Esophagus squamous epithelium (tissue), 4 donors: ENCODE data around the gene ARFGAP1.

Experiments
- CTCF ChIP-seq, 6 experiments: fragments of 450-650 bp in 4 of 6; fragments of 200-600 bp in 2 of 6; sonication (generic) in 2 of 6; IDR thresholded peaks; one replicate each; pipeline ENCODE4 v1.5.1; 2016 to 2019; ENCODE audit warnings: antibody characterized with exemption in 6 of 6, mild to moderate bottlenecking in 4 of 6, moderate library complexity in 4 of 6
- POLR2A ChIP-seq, 4 donors: fragments of 450-650 bp; IDR thresholded peaks; one replicate each; pipeline ENCODE4 v1.6.1; 2017; ENCODE audit warnings: antibody characterized with exemption in 4 of 4, mild to moderate bottlenecking in 4 of 4, moderate library complexity in 3 of 4

- TF ChIP-seq CTCF (IDR thresholded peaks at IDR 0.05) (no peak), POLR2A (IDR thresholded peaks at IDR 0.05) (no peak)
Measured at GRCh38 chr20:63257629-63258028, 15.0 kb upstream of the ARFGAP1 start.
